HG03354 (cell line): Measurements from ENCODE around the gene CIDEC.
A peak's percentile ranks its signal among the peaks of the same experiment; 100 is the strongest.
"Not testable (repeated sequence)": the region's sequence is repeated elsewhere in the genome, so short reads cannot be mapped to it uniquely, and the experiment has no call there.

Experiments used
- ATAC-seq: cut with Tn5 transposase; IDR thresholded peaks from one replicate; pipeline ENCODE4 v1.9.1; 2021; ENCODE audit warnings: mild to moderate bottlenecking; ENCODE audit not compliant: unreplicated experiment, poor library complexity, severe bottlenecking

Gene CIDEC

DNA sequence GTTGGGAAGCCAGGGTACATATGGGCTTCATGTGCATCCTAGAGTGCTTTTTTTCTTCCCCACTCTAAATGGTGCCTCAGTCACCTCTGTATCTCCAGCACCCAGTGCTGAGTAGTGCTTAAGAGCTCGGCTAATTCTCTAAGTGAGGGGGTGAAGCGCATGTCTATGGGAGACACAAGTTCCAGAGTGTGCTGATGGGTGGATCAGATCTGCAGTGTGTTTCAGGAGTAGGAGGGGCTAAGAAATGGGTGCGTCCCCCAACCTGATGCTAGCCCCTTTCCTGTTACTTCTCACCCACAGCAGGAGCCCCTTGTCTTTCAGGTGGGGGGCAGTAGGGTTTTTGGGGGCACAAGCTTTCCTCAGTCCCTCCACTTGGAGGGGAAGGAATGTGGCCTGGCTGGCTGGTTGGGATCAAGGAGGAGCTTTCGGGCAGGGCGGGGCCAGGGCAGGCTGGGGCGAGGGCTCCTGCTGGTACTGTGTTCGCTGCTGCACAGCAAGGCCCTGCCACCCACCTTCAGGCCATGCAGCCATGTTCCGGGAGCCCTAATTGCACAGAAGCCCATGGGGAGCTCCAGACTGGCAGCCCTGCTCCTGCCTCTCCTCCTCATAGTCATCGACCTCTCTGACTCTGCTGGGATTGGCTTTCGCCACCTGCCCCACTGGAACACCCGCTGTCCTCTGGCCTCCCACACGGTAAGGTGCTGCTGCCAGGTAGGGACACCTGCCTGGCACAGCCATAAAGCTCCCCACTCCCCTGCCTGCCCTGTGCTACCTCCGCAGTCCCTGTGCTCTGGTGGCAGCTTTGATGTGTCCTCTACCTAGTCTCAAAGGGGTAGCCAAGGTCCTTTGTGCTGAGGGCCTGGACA lies 22.6 kb upstream of the CIDEC start, which contains the start of gene IL17RE:
Gene IL17RE, plus strand, starts transcription at position 477 of the 866 bp plus-strand sequence. Its CDS starts 85 bp downstream, at position 562.
- ATAC-seq = no peak

DNA sequence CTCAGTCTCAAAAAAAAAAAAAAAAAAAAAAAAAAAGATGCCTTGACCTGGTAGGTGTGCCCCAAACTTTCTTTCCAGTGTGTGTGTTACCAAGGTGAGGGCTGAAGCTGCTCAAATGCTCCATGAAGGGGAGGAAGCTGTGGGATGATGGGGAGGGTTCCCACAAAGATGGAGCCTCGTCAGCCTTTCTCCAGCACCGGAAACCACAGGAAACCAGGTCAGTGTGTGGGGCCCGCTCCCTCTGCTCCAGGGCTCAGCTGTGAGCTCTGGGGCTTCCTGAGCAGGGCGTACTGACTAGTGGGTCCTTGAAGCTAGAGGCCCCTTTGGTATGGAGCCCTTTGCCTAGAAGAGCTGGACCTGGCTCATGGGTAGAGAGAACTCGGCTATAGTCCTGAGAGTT lies 21.9 kb upstream of the CIDEC start:
- no peak for ATAC-seq

DNA sequence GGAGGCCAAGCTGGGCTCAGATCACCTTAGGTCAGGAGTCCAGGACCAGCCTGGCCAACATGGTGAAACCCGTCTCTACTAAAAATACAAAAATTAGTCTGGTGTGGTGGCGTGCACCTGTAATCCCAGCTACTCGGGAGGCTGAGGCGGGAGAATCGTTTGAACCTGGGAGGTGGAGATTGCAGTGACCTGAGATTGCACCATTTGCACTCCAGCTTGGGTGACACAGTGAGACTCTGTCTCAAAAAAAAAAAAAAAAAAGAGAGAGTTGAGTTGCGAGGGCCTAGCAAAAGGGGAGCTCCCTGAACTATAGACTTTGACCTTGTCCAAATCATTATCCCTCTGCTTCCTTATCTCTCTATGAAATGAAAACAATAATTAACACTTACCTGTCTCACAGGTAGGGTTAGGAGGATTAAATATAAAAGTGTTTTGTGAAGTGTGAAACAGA lies 20.9 kb upstream of the CIDEC start:
- ATAC-seq = not testable (repeated sequence)

DNA sequence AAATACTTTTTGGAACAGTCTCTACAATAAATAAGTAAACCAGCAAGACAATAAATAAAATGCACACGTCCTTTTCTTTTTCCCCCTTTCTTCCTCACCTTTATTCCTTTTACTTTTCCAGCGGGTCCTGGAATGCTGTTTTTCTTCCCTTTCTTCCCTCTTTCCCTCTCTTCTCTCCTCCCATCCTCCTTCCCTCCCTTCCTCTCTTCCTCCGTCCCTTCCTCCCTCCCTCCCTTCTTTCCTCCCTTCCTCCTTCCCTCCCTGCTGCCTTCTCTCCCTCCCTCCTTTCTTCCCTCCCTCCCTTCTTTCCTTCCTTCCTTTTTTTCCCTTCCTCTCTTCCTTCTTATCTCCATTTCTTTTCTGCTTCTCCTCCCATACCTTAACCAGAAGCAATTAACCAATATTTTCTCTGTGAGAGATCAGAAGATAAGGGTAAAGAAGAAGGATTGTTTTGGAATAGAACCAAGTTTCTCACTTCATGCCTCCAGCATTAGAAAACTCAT lies 19.3 kb upstream of the CIDEC start:
- ATAC-seq = no peak

DNA sequence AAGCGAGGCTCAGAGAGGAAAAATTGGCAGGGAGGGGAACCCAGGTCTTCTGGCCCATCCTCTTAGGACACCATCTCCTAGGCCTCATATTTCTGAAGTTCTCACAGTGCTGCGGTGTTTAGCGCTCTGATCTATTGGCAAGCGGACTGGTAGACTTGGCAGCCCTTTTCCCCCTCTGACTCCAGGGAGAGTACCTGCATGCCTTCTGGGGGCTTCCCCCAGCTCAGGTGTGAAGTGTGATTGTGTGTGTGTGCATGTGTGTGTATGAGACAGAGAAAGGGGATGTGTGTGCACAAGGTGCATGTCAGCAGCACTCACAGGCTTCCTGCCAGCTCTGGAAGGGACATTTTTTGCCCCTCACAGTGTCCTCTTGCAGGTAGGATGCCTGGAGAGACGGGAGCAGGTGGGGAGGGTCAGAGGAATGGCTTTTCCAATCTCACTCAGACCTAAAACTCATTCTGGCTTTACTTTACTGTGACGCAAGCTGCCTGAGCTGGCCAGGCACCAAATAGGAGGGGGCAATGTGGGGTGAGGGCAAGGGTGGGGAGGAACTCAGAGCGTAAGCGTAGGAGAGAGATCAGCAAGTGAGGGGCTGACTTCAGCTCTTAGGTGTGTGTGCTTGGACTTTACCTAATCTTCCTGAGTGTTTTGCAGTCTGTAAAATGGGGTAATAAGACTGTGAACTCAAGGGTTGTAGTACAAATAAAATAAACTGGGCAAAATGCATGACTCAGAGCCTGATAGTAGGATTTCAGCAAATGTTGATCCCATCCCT lies 18.6 kb upstream of the CIDEC start:
- ATAC-seq = no peak

DNA sequence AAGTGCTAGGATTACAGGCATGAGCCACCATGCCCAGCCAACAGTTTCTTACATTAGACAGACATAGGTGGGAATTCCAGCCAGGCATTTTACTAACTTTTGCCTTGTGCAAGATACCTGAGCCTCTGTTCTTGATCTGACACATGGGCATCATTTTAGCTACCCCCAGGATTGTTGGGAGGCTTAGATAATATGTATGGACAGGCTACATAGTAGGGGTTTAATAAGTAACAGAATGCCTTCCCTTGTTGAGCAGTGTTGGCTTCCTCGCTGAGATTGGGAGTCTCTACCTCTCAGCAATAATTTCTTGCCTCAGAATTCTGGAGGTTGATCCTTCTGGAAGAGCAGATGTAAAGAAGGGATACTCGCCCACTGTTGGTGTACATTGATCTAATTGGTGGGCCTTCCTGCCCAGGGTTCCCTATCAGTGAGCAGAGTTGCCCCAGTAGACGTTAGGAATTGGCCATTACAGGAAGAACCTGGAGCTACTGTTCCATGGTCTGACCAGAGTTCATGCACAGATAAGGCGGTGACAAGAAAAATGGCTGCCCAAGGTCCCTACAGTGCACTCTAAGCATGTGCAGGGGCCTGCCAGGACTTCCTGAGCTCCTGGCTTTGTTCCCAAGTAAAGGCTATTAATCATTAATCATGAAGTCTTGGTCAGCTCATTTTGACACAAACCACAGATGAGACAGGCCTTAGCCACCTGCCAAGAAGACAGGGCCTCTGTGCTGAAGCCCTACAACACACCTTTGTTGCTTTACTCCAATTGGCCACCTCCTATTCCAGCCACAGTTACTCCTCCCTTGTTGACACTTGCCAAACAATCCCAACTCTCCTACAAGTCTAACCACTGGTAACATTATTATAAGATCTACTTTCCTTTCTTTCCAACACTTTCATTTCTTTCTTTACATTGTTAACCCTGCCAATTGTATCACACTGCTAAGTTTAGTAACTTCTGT lies 17.6 kb upstream of the CIDEC start:
- ATAC-seq = peak; percentile 50

DNA sequence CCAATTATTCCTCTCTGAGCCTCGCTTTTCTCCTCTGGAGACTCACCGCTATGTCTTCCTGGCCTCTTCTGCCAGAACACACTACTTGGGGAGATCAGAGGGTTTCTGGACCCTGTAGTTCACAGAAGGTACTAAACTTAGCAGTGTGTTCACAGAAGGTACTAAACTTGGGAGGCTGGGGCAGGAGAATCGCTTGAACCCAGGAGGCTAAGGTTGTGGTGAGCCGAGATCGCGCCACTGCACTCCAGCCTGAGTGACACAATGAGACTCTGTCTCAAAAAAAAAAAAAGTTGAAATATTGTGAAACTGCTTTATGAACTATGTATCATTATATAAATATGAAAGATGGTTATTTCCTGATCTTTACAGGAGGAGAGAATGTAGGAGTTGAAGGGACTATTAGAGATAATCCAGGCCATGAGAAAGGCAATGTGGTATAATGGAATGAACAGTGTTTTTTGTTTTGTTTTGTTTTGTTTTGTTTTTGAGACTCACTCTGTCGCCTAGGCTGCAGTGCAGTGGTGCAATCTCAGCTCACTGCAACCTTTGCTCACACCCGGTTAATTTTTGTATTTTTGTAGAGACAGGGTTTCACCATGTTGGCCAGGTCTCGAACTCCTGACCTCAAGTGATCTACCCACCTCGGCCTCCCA lies 16.8 kb upstream of the CIDEC start:
- not testable (repeated sequence) for ATAC-seq

DNA sequence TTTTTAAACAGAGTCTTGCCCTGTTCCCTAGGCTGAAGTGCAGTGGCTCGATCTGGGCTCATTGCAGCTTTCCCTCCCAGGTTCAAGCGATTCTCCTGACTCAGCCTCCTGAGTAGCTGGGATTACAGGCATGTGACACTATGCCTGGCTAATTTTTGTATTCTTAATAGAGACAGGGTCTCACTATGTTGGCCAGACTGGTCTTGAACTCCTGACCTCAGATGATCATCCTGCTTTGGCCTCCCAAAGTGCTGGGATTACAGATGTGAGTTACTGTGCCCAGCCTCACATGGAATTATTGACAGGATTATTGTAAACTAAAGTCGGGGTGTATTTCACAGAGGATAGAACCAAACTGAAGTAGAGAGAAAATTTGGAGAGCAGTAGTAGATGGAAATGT lies 15.7 kb upstream of the CIDEC start:
- ATAC-seq = not testable (repeated sequence)

DNA sequence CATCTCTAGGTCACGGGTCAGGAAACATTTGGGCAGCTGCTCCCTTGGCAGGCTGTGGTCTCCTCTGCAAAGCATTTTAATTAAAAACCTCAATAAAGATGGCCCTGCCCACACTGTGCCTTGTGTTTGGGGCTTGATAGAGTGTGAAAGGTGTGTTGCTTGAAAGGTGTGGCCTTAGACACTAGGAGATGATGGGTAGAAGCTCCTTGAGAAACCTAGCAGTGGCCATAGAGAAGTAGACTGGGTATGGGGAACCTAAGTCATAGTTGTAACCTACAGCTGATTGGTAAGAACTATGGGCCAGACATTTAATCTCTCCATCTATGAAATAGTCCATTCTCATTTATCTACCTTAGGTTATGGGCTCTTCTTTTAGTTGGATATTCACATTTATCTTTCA lies 13.7 kb upstream of the CIDEC start:
- no peak for ATAC-seq

DNA sequence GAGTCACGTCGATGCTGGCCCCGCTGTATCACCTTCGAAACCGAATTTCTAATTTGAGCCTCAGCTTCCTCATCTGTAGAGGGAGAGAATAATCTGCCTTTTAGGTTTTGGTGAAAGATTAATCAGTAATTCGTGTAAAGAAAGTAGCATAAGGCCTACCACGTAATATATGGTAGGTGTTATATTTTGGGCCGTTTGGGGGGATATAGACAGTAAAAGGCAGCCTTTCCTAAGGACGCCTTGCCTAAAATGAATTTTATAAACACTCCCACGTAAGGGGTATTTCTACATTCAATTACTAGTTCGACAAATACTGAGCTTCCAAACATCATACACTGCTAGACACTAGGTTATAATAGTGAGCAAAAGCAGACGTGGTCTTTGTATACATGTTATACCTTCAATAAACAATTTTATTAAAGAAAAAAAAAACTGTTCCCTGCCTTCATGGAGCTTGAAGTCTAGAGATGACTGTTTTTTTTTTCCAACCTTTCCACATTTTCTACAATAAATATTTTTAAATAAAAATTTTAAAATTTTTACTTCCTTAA lies 11.1 kb upstream of the CIDEC start:
- peak; percentile 5 for ATAC-seq

DNA sequence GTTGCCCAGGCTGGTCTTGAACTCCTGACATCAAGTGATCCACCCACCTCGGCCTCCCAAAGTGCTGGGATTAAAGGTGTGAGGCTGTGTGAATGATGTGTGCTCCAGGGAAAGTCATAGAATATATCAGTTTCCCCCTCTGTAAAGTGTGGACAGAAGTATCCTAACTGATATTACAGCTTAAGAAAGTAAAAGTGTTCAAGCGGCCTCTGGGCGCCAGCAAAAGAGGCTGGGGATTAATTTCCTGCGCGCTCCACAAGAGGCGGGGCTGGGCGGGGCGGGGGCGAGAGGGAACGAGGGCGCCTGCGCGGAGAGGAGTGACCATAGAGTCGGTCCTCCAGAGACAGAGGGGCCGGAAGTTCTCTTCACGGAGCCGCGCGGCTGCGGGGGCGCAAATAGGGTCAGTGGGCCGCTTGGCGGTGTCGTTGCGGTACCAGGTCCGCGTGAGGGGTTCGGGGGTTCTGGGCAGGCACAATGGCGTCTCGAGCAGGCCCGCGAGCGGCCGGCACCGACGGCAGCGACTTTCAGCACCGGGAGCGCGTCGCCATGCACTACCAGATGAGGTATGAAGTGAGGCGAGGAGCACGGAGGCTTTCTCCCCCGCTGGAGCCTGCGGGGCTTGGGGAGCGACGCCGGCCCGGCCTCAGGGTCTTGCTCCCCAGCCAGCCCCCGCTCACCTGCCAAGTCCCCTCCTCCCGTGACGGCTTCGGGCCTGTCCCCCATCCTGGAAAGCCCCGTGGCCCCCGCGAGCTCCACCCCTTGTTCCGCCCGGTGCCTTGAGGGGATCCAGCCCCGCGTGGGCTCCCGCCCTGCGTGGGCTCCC lies 10.4 kb upstream of the CIDEC start, which contains the start of gene JAGN1:
Gene JAGN1, plus strand, starts transcription at position 362 of the 823 bp plus-strand sequence. Its CDS starts 113 bp downstream, at position 475.
- ATAC-seq = peak; percentile 86

DNA sequence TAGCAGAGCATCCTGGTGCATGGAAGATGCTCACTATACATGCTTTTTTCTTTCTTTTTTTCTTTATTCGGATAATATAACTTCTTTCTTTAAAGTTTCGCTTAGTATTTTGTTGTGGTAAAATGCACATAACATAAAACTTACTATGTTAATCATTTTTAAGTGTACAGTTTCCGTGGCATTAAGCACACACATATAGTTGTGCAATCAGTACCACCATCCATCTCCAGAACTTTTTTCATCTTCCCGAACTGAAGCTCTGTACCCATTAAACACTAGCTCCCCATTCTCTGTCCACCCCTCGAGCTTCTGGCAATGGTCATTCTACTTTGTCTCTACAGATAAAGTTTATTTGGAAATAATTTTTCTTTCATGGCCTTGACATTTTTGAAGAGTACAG lies 9.4 kb upstream of the CIDEC start:
- ATAC-seq = no peak

DNA sequence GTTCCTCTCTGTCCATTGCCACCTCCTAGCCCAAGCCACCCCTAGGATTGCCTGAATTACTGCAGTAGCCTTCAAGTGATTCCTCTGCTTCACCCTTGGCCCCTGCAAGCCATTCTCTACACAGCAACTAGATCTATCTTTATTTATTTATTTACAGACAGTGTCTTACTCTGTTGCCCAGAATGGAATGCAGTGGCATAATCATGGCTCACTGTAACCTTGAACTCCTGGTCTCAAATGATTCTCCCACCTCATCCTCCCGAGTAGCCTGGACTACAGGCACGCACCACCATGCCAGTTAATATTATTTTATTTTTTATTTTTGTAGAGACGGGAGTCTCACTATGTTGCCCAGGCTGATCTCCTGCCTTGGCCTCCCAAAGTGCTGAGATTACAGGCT lies 8.5 kb upstream of the CIDEC start:
- ATAC-seq = no peak

DNA sequence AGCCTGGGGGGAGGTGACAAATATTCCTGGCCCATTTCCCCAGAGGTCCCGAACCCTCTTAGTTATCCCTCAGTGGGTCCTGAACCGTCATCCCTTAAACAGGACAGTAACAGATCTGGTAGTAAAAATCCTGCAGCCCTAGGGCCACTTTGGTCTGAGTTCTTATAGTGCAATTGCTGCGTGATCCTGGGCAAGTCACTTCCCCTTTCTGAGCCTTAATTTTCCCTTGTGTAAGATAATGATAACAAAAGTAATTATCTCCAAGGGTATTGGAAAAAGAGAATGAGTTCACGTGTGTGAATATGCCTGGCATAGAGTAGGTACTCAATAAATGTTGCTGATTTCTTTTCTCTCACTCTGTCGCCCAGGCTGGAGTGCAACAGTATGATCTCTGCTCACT lies 7.4 kb upstream of the CIDEC start:
- ATAC-seq = no peak

DNA sequence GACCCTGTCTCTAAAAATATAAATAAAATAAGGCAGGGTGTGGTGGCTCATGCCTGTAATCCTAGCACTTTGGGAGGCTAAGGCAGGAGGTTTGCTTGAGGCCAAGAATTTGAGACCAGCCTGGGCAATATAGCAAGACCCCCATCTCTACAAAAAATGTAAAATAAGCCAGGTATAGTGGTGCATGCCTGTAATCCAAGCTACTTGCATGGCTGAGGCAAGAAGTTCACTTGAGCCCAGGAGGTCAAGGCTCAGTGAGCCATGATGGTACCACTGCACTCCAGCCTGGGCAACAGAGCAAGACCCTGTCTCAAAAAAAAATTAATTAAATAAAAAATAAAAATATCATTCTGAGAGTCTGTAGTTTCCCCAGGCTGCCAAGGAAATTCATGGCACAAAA lies 6.3 kb upstream of the CIDEC start:
- no peak for ATAC-seq

DNA sequence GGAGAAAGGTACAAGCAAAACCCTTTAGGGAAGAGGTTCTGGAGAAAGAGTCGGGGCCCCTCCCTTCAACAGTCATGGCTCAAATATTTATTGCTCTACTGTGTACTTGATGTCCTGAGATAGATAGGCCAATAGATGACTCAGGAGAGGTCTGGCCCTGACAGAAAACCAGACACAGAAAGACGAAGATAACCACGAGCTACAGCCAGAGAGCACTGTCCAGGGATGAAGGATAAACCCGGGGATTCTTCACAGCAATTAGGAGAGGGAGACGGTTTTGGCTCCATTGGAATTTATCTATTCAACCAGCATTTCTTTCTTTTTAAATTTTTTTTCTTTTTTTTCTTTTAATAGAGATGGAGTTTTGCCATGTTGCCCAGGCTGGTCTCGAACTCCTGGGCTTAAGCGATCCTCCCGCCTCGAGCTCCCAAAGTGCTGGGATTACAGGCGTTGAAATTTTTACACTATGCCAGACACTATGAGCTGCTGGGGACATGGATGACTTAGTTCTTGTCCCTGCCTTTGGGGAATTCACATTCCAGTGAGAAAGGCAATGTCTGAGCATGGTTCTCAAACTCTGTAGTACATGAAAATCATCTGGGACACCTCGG lies 4.6 kb upstream of the CIDEC start:
- ATAC-seq = no peak
